C4-2B (cell line): ENCODE data around the gene STX7.

ENCODE experiments used
- CTCF ChIP-seq: fragments of 450-650 bp; conservative IDR thresholded peaks from 2 replicates; pipeline ENCODE4 v1.5.1; 2017; ENCODE audit warnings: mild to moderate bottlenecking
- ZFX ChIP-seq: fragments of 450-650 bp; IDR thresholded peaks from 2 replicates; pipeline ENCODE4 v1.6.1; 2017

- TF ChIP-seq CTCF (no peak), ZFX (no peak)
These were observed 28.3 kb downstream of the STX7 start for GRCh38 chr6:132484680-132485018.
